Testis (tissue), 3 donors: ENCODE measurements around the gene ATP5PB. TPM values are rescaled to one million over a fixed set of nuclear protein-coding genes. Genes with fewer than 3 reads are reported as not detected.

Source experiments
- DNase-seq: peaks from one replicate; pipeline ENCODE4 v3.0.0-alpha.2; 2019
- H3K27ac ChIP-seq, 2 donors: fragments of 200-600 bp; sonication (generic); one replicate each; pipeline ENCODE4 v1.5.1; 2019
- H3K27me3 ChIP-seq: fragments of 200-600 bp; sonication (generic); one replicate; pipeline ENCODE4 v1.5.1; 2019
- H3K36me3 ChIP-seq: fragments of 200-600 bp; sonication (generic); one replicate; pipeline ENCODE4 v1.5.1; 2017; ENCODE audit warnings: low read depth; ENCODE audit errors: missing control alignments
- H3K4me1 ChIP-seq: fragments of 200-600 bp; sonication (generic); one replicate; pipeline ENCODE4 v1.5.1; 2019
- H3K4me3 ChIP-seq, 2 donors: fragments of 200-600 bp; sonication (generic); one replicate each; pipeline ENCODE4 v1.5.1; 2017 to 2019
- H3K9me3 ChIP-seq: fragments of 200-600 bp; sonication (generic); one replicate; pipeline ENCODE4 v1.5.1; 2017
- CTCF ChIP-seq, 3 experiments: fragments of 450-650 bp in 2 of 3; fragments of 200-600 bp in 1 of 3; sonication (generic) in 1 of 3; IDR thresholded peaks; one replicate each; pipeline ENCODE4 v1.5.1; 2016 to 2019; ENCODE audit warnings: antibody characterized with exemption in 3 of 3, mild to moderate bottlenecking in 2 of 3, moderate library complexity in 1 of 3
- POLR2A ChIP-seq: fragments of 450-650 bp; IDR thresholded peaks from one replicate; pipeline ENCODE4 v1.6.1; 2017; ENCODE audit warnings: antibody characterized with exemption, mild to moderate bottlenecking, moderate library complexity
- WGBS, 2 donors: methylation state at CpG; one replicate each; pipeline ENCODE4 v1.1.5; 2018; 5-methylcytosine and 5-hydroxymethylcytosine counted together
- intact Hi-C: fragments of 100-400 bp; cut with DNase I; formaldehyde crosslinking; loops from one replicate; pipeline ENCODE4 v1.15.1; 2023; ENCODE audit warnings: low total_unique reads
- polyA plus RNA-seq: library from polyadenylated mRNA; stranded (reverse); fragments of 350-450 nt; fragmentation: Illumina TruSeq; extraction: RNeasy Lipid Tissue Mini Kit (QIAGEN cat#74804); gene quantifications from one replicate; pipeline ENCODE4 v1.2.3, GENCODE V29; 2014; ENCODE audit warnings: low read depth, low replicate concordance; ENCODE audit not compliant: insufficient read depth
- total RNA-seq, 2 donors: library from RNA; depleted of rRNA; stranded (reverse); fragments of >200 nt; gene quantifications; one replicate each; pipeline ENCODE4 v1.2.3, GENCODE V29; 2016

ATP5PB gene
- total and polyA plus RNA-seq, 3 donors from 2014 or later, result 183 to 419 (median 188) TPM

- intact Hi-C loops, result no loop called here
- TF ChIP-seq CTCF (IDR thresholded peaks at IDR 0.05) (no peak), POLR2A (no peak)
- H3K36me3 ChIP-seq, result no peaks in the 10 kb centered on the region
- H3K9me3 ChIP-seq, result no peaks in the 10 kb centered on the region
- H3K4me1 ChIP-seq, result no peaks in the 10 kb centered on the region
- H3K4me3 ChIP-seq, result no peak overlapping the region
- no peaks in the 10 kb centered on the region for H3K27me3 ChIP-seq
- no peak for DNase-seq
- no peak overlapping the region for H3K27ac ChIP-seq
Observed at GRCh38 chr1:111468717-111469100, 19.4 kb downstream of the ATP5PB start.

GRCh38 chr1:111469539-111469938, 20.3 kb downstream of the ATP5PB start:
- Histone ChIP-seq H3K4me1 (no peaks in the 10 kb centered on the region), H3K27me3 (no peaks in the 10 kb centered on the region), H3K27ac (no peak overlapping the region), H3K36me3 (no peaks in the 10 kb centered on the region), H3K4me3 (no peak overlapping the region), H3K9me3 (no peaks in the 10 kb centered on the region)
- TF ChIP-seq POLR2A (no peak), CTCF (IDR thresholded peaks at IDR 0.05) (no peak)
- no peak for DNase-seq
- intact Hi-C loops, result no loop called here

- Histone ChIP-seq H3K27me3 (no peaks in the 10 kb centered on the region), H3K27ac (no peak overlapping the region), H3K4me3 (no peak overlapping the region), H3K4me1 (no peaks in the 10 kb centered on the region), H3K9me3 (no peaks in the 10 kb centered on the region), H3K36me3 (no peaks in the 10 kb centered on the region)
- WGBS, 2 donors, result 91 to 97% methylated on average over 5 of the region's 5 CpGs
- DNase-seq, result no peak
- intact Hi-C loops, result no loop called here
- TF ChIP-seq CTCF (IDR thresholded peaks at IDR 0.05), result no peak
- TF ChIP-seq POLR2A, result no peak
Observed at GRCh38 chr1:111470596-111470995, 21.3 kb downstream of the ATP5PB start.

- no peak overlapping the region for H3K27ac ChIP-seq
- H3K4me1 ChIP-seq, result peaks cover under 1% of the 10 kb centered on the region
- no peaks in the 10 kb centered on the region for H3K9me3 ChIP-seq
- no peaks in the 10 kb centered on the region for H3K27me3 ChIP-seq
- intact Hi-C loops, result no loop called here
- TF ChIP-seq CTCF (IDR thresholded peaks at IDR 0.05), result no peak
- no peak for TF ChIP-seq POLR2A
- no peaks in the 10 kb centered on the region for H3K36me3 ChIP-seq
- H3K4me3 ChIP-seq, result no peak overlapping the region
- DNase-seq, result peak; percentile 52
- WGBS, 2 donors, result 76 to 84% methylated on average over 3 of the region's 3 CpGs
Observed at GRCh38 chr1:111471012-111471411, 21.7 kb downstream of the ATP5PB start.

- no peak overlapping the region for H3K27ac ChIP-seq
- no peak overlapping the region for H3K4me3 ChIP-seq
- intact Hi-C loops, result no loop called here
- WGBS, 2 donors, result 93 to 94% methylated on average over 3 of the region's 3 CpGs
- no peak for TF ChIP-seq POLR2A
- no peak for TF ChIP-seq CTCF (IDR thresholded peaks at IDR 0.05)
- H3K27me3 ChIP-seq, result no peaks in the 10 kb centered on the region
- peaks cover 6% of the 10 kb centered on the region for H3K4me1 ChIP-seq
- no peaks in the 10 kb centered on the region for H3K9me3 ChIP-seq
- H3K36me3 ChIP-seq, result no peaks in the 10 kb centered on the region
- DNase-seq, result no peak
Observed at GRCh38 chr1:111471538-111471937, 22.3 kb downstream of the ATP5PB start.
